Measurements from ENCODE around the gene TEAD1.
"Not testable (repeated sequence)": the region's sequence is repeated elsewhere in the genome, so short reads cannot be mapped to it uniquely, and the experiment has no call there.

- TF ChIP-seq, protein P1, sequence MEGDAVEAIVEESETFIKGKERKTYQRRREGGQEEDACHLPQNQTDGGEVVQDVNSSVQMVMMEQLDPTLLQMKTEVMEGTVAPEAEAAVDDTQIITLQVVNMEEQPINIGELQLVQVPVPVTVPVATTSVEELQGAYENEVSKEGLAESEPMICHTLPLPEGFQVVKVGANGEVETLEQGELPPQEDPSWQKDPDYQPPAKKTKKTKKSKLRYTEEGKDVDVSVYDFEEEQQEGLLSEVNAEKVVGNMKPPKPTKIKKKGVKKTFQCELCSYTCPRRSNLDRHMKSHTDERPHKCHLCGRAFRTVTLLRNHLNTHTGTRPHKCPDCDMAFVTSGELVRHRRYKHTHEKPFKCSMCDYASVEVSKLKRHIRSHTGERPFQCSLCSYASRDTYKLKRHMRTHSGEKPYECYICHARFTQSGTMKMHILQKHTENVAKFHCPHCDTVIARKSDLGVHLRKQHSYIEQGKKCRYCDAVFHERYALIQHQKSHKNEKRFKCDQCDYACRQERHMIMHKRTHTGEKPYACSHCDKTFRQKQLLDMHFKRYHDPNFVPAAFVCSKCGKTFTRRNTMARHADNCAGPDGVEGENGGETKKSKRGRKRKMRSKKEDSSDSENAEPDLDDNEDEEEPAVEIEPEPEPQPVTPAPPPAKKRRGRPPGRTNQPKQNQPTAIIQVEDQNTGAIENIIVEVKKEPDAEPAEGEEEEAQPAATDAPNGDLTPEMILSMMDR (IDR thresholded peaks at IDR 0.05) = not testable (repeated sequence)
- TF ChIP-seq POLR2A, POLR2AphosphoS5 (IDR thresholded peaks at IDR 0.05): not testable (repeated sequence)
These were observed 203.3 kb downstream of the TEAD1 start for GRCh38 chr11:12877508-12877907.
